PC-3 (cell line): Measurements from ENCODE around the gene FFAR1.

Source experiments
- CTCF ChIP-seq: fragments of 300-600 bp; sonication (generic); conservative IDR thresholded peaks from 2 replicates; pipeline ENCODE4 v1.5.1; 2017; ENCODE audit warnings: antibody characterized with exemption, low read depth, mild to moderate bottlenecking, low read length
- EZH2 ChIP-seq: fragments of 300-600 bp; sonication (generic); IDR thresholded peaks from one replicate; pipeline ENCODE4 v1.6.1; 2017; ENCODE audit warnings: antibody characterized with exemption, mild to moderate bottlenecking, low read length; ENCODE audit not compliant: unreplicated experiment

GRCh38 chr19:35375505-35376307, 28.0 kb downstream of the FFAR1 start:
- TF ChIP-seq CTCF, result no peak
- TF ChIP-seq EZH2, result no peak
